CD4-positive, alpha-beta T cell (primary cell): ENCODE data around the gene ZMYND19. TPM values are rescaled to one million over a fixed set of nuclear protein-coding genes. Genes with fewer than 3 reads are reported as not detected.

Experiments
- ATAC-seq: fragments of 200-7000 bp; cut with Tn5 transposase; one replicate; pipeline ENCODE4 v1.10.0; 2022; ENCODE audit warnings: mild to moderate bottlenecking; ENCODE audit not compliant: poor library complexity
- CTCF ChIA-PET: fragments of 350-600 bp; sonication (Branson Sonifier 250); formaldehyde crosslinking; loops from one replicate; lab custom pipeline; 2021; ENCODE audit warnings: antibody characterized with exemption, inconsistent platforms; lab: Charles Lee
- POLR2A ChIA-PET: fragments of 350-600 bp; sonication (Branson Sonifier 250); formaldehyde crosslinking; loops from one replicate; lab custom pipeline; 2021; ENCODE audit warnings: antibody characterized with exemption, inconsistent platforms; lab: Charles Lee
- DNase-seq, 14 experiments: peaks; one replicate each; pipeline ENCODE4 v3.0.0-alpha.2; 2013 to 2020; ENCODE audit warnings: mixed read lengths in 2 of 14
- H3K27ac ChIP-seq, 2 donors: one replicate each; pipeline versions ENCODE4 v1.5.1 to v1.7.0; 2013; ENCODE audit warnings: low read length in 2 of 2, low read depth in 1 of 2, mild to moderate bottlenecking in 1 of 2
- H3K27me3 ChIP-seq, 2 experiments: 1 replicate in 1 of 2; 2 replicates in 1 of 2; pipeline versions ENCODE4 v1.6.1 to v1.7.0; 2013; ENCODE audit warnings: low read length in 2 of 2, control low read depth in 1 of 2, mild to moderate bottlenecking in 1 of 2, moderate library complexity in 1 of 2; ENCODE audit not compliant: insufficient read depth in 2 of 2, control insufficient read depth in 1 of 2
- H3K36me3 ChIP-seq: one replicate; pipeline ENCODE4 v1.6.1; 2013; ENCODE audit warnings: low read length, control low read depth; ENCODE audit not compliant: insufficient read depth
- H3K4me1 ChIP-seq: one replicate; pipeline ENCODE4 v1.6.1; 2013; ENCODE audit warnings: low read length, control low read depth; ENCODE audit not compliant: insufficient read depth
- H3K4me3 ChIP-seq: one replicate; pipeline ENCODE4 v1.5.1; 2013; ENCODE audit warnings: mild to moderate bottlenecking, low read length, moderate library complexity
- H3K9me3 ChIP-seq, 2 experiments: 1 replicate in 1 of 2; 2 replicates in 1 of 2; pipeline versions ENCODE4 v1.6.1 to v1.7.0; 2013; ENCODE audit warnings: low read length in 2 of 2, mild to moderate bottlenecking in 2 of 2, control low read depth in 1 of 2, moderate library complexity in 1 of 2; ENCODE audit not compliant: control insufficient read depth in 1 of 2, insufficient read depth in 1 of 2
- H3K27ac Mint-ChIP-seq: one replicate; pipeline ENCODE4 v1.8.0; 2020; ENCODE audit warnings: mixed read lengths
- H3K27me3 Mint-ChIP-seq: one replicate; pipeline ENCODE4 v1.8.0; 2021; ENCODE audit warnings: mixed read lengths
- H3K36me3 Mint-ChIP-seq: one replicate; pipeline ENCODE4 v1.8.0; 2021; ENCODE audit warnings: low read depth, mixed read lengths
- H3K4me1 Mint-ChIP-seq: one replicate; pipeline ENCODE4 v1.8.0; 2021; ENCODE audit warnings: low read depth, mixed read lengths
- H3K4me3 Mint-ChIP-seq: one replicate; pipeline ENCODE4 v1.8.0; 2020; ENCODE audit warnings: mild to moderate bottlenecking, mixed read lengths
- H3K9me3 Mint-ChIP-seq: one replicate; pipeline ENCODE4 v1.8.0; 2020; ENCODE audit warnings: mixed read lengths
- CTCF ChIP-seq: fragments of 200-600 bp; IDR thresholded peaks from one replicate; pipeline ENCODE4 v1.8.0; 2022; ENCODE audit warnings: antibody characterized with exemption, mild to moderate bottlenecking
- intact Hi-C, 2 experiments: fragments of 100-400 bp; cut with DNase I in 1 of 2; cut with micrococcal nuclease in 1 of 2; formaldehyde crosslinking; loops; one replicate each; pipeline versions ENCODE4 v1.15.1 to v1.9.0; 2023 to 2025; cut with DNase I, micrococcal nuclease
- total RNA-seq, 174 experiments: library from RNA in 2 of 174; stranded (reverse) in 2 of 174; gene quantifications; one replicate each; pipeline ENCODE4 v1.2.3 and lab custom pipeline; 2021 to 2026

ZMYND19 gene
- total RNA-seq, 2 experiments from 2014 or later: 8.6 to 11.3 TPM

- CTCF ChIA-PET: no interaction called here
- peak in 1 of 14 experiments; percentile 14 for DNase-seq
- no peak for TF ChIP-seq CTCF
- no peak overlapping the region for H3K4me3 ChIP-seq
- ATAC-seq: no peak
- peaks cover 42% of the 10 kb centered on the region for H3K36me3 ChIP-seq
- intact Hi-C loops: loop anchor here in 1 of 2 experiments (10.0 kb wide), 1 partner anchor 1648 kb away; the partner anchor contains the start of gene UBAC1
- POLR2A ChIA-PET: no interaction called here
- H3K27me3 Mint-ChIP-seq: no peaks in the 10 kb centered on the region
- H3K9me3 ChIP-seq: no peaks in the 10 kb centered on the region
- H3K27me3 ChIP-seq: no peaks in the 10 kb centered on the region
- no peaks in the 10 kb centered on the region for H3K9me3 Mint-ChIP-seq
- H3K4me1 ChIP-seq: peaks cover 39% of the 10 kb centered on the region
- no peak overlapping the region for H3K4me3 Mint-ChIP-seq
- H3K27ac ChIP-seq: no peak overlapping the region
- peaks cover 15% of the 10 kb centered on the region for H3K4me1 Mint-ChIP-seq
- peaks cover 4% of the 10 kb centered on the region for H3K36me3 Mint-ChIP-seq
- H3K27ac Mint-ChIP-seq: no peak overlapping the region
Measured at GRCh38 chr9:137613259-137613658, 22.9 kb upstream of the ZMYND19 start.

- no peak overlapping the region for H3K27ac ChIP-seq
- ATAC-seq (no peak), DNase-seq (peak in 1 of 14 experiments; percentile 20)
- Mint-ChIP-seq H3K4me3 (no peak overlapping the region), H3K36me3 (peaks cover 4% of the 10 kb centered on the region), H3K4me1 (peaks cover 11% of the 10 kb centered on the region), H3K9me3 (no peaks in the 10 kb centered on the region), H3K27ac (no peak overlapping the region), H3K27me3 (no peaks in the 10 kb centered on the region)
- POLR2A ChIA-PET: no interaction called here
- intact Hi-C loops: loop anchor here in 1 of 2 experiments (10.0 kb wide), 1 partner anchor 1648 kb away; the partner anchor contains the start of gene UBAC1
- no peak for TF ChIP-seq CTCF
- no peaks in the 10 kb centered on the region for H3K27me3 ChIP-seq
- H3K4me3 ChIP-seq: no peak overlapping the region
- H3K36me3 ChIP-seq: peaks cover 42% of the 10 kb centered on the region
- H3K9me3 ChIP-seq: no peaks in the 10 kb centered on the region
- CTCF ChIA-PET: no interaction called here
- peaks cover 35% of the 10 kb centered on the region for H3K4me1 ChIP-seq
Measured at GRCh38 chr9:137612741-137613142, 22.4 kb upstream of the ZMYND19 start.

GRCh38 chr9:137611623-137612609 is 21.6 kb upstream of the ZMYND19 start:
- H3K27me3 ChIP-seq: no peaks in the 10 kb centered on the region
- intact Hi-C loops: loop anchor here in 1 of 2 experiments (10.0 kb wide), 1 partner anchor 1647 kb away; the partner anchor contains the start of gene UBAC1
- TF ChIP-seq CTCF: no peak
- H3K4me3 ChIP-seq: no peak overlapping the region
- Mint-ChIP-seq H3K27me3 (no peaks in the 10 kb centered on the region), H3K36me3 (peaks cover 4% of the 10 kb centered on the region), H3K4me3 (peak overlapping the region; percentile 69), H3K9me3 (no peaks in the 10 kb centered on the region), H3K4me1 (peaks cover 13% of the 10 kb centered on the region), H3K27ac (peak overlapping the region; percentile 53)
- ATAC-seq: peak; percentile 60
- peaks cover 42% of the 10 kb centered on the region for H3K36me3 ChIP-seq
- DNase-seq: peak in 6 of 14 experiments; percentile 22 to 57 (median 38)
- no peak overlapping the region for H3K27ac ChIP-seq
- POLR2A ChIA-PET: no interaction called here
- H3K4me1 ChIP-seq: peaks cover 38% of the 10 kb centered on the region
- no peaks in the 10 kb centered on the region for H3K9me3 ChIP-seq
- CTCF ChIA-PET: no interaction called here
